A673 (cell line): ENCODE results near the gene TRAF7.

Experiments
- CTCF ChIP-seq: fragments of 300-800, 200-600 bp; sonication (generic); conservative IDR thresholded peaks from 2 replicates; pipeline ENCODE4 v1.5.1; 2017; ENCODE audit warnings: low read depth, mild to moderate bottlenecking, antibody characterized with exemption, low read length, moderate library complexity, mixed read lengths
- EZH2 ChIP-seq: fragments of 200-600 bp; sonication (generic); IDR thresholded peaks from 2 replicates; pipeline ENCODE4 v1.6.1; 2017; ENCODE audit warnings: borderline replicate concordance, low read depth, mild to moderate bottlenecking, mixed read lengths, antibody characterized with exemption, low read length; ENCODE audit not compliant: poor library complexity, severe bottlenecking

GRCh38 chr16:2174396-2175131, 19.0 kb downstream of the TRAF7 start:
- TF ChIP-seq CTCF, result no peak
- no peak for TF ChIP-seq EZH2
